GM21576 (cell line): Measurements from ENCODE around the gene ENAM.
"Not testable (repeated sequence)": the region's sequence is repeated elsewhere in the genome, so short reads cannot be mapped to it uniquely, and the experiment has no call there.

ENCODE experiments used
- ATAC-seq: cut with Tn5 transposase; IDR thresholded peaks from one replicate; pipeline ENCODE4 v1.9.1; 2021; ENCODE audit warnings: mild to moderate bottlenecking, moderate library complexity; ENCODE audit not compliant: unreplicated experiment

The ENAM gene

DNA sequence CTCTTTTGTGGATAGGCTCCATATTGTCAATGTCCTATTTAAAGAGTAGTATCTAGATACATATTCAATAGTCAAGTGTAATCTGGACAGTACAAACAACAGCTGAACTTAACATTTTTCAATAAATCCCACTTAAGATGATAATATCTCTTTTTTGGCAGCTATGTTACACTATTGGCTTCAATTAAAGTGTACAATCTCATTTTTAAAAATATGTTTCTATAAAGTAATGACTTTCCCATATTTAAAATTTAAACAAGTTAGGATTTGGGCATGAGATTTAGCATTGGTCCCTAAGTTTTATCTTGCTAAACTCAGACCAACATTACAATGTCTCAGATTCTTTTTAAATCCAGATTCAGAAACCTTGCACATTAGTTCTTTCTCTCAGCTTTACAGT lies 45.6 kb downstream of the ENAM start:
- ATAC-seq, result no peak

DNA sequence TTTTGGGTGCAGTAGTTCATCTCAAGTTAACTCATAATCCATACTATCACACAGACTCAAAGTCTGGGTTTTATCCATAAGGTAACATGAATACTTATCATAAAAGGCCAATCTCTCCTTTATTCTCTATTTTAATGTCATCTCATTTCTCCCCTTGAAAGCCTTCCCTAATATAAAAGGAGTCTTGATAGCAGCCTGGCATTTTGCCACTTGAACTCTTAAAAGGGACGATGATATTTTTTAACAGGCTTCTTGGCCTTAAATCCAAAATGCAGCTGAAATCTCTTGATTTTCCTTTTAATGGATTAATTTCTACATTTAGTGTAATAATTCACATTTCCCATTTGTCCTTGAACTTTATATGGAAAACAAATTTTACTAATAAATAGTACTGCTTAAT lies 46.2 kb downstream of the ENAM start:
- no peak for ATAC-seq

DNA sequence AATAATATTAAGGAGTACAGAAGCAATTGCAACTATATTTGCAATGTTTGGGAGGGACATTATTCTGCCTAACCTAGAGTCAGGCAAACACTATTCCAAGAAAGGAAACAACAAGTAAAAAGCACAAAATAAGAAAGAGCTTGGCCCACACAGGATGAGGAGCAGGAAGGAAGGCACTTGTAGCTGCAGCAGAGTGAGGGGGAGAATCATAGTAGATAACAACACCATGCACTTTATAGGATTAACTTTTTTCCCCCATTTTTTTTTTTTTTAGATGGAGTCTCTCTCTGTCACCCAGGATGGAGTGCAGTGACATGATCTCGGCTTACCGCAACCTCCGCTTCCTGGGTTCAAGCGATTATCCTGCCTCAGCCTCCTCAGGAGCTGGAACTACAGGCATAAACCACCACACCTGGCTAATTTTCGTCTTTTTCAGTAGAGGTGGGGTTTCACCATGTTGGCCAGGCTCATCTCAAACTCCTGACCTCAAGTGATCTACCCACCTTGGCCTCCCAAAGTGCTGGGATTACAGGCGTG lies 48.1 kb downstream of the ENAM start:
- ATAC-seq, result no peak

DNA sequence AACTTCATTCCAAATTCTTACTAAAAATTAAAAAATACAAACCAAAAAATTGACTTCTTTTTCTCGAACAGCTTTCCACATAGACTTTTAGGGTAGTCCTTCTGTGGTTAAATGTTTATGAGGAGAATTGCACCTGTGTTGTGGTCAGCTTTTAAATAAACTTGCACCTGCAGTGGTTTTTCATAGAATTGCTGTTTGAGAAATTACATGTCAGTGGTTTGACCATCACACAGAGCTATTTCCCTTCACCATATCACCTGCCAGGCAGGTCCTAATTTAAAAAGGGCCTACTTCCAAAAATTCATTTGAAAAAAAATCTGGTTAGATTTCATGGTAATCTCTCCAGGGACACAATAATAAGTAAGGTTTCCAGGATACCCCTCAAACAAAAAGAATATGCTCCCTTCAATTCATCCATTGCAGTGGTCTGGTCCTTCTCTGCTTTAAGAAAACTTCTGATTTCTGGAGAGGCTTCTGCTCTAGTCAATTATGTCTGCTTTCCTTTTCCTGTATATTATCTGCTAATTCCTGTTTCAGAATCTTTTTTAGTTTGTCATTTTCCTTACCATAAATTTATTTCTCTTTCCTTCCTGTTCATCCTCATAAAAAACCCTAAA lies 49.9 kb downstream of the ENAM start:
- peak; percentile 75 for ATAC-seq

DNA sequence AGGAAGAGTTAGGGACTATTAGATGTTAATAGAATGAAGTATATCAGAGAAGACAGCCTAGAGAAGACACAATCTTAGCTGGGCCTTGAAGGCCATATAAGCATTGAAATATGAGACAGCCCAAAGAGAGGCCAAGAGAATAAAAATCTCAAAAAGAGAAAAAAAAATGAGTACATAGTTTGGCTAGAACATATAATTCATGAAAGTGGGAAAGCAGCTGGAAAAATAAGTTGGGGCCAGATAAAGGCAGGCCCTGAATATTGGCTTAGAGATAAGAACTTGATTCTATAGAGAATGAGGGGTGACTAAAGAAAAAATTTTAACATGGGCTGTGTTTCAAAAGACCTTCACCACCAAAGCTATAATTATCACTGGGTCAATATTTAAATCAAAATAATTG lies 52.4 kb downstream of the ENAM start:
- ATAC-seq, result no peak

DNA sequence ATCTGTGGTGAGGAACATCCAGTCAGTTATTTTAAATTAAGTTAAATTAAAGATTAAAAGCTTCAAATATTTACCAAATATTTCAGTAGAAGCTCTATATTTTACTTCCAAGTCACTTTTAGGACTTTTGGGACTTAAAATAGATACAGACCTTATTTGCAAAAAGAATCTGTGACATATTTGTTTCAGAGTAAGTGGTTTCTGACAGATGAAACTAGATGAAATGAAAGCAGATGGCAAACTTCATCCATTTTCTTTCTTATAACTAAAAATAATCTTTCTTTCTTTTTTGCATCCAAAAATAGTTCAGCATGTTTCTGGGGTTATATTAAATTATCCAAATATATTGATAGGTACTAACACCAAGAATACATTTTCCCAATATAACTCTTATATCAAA lies 53.2 kb downstream of the ENAM start:
- ATAC-seq, result peak; percentile 52

DNA sequence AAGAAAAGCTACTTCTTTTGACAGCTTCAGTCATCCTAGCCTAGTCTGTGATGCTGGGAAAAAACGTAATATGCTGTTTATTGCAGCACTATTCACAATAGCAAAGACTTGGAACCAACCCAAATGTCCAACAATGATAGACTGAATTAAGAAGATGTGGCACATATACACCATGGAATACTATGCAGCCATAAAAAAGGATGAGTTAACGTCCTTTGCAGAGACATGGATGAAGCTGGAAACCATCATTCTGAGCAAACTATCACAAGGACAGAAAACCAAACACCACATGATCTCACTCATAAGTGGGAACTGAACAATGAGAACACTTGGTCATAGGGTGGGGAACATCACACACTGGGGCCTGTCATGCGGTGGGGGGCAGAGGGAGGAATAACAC lies 53.6 kb downstream of the ENAM start:
- ATAC-seq, result not testable (repeated sequence)

DNA sequence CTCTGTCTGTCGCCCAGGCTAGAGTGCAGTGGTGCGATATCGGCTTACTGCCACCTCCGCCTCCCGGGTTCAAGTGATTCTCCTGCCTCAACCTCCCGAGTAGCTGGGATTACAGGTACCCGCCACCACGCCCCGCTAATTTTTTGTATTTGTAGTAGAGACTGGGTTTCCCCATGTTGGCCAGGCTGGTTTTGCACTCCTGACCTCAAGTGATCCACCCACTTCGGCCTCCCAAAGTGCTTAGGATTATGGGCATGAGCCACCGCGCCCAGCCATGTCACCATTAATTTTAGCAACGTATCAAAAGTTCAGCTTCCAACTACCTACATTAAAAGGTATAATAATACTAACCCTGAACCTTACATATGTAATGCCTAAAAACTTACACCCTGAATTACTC lies 58.8 kb downstream of the ENAM start:
- ATAC-seq, result peak; percentile 4

DNA sequence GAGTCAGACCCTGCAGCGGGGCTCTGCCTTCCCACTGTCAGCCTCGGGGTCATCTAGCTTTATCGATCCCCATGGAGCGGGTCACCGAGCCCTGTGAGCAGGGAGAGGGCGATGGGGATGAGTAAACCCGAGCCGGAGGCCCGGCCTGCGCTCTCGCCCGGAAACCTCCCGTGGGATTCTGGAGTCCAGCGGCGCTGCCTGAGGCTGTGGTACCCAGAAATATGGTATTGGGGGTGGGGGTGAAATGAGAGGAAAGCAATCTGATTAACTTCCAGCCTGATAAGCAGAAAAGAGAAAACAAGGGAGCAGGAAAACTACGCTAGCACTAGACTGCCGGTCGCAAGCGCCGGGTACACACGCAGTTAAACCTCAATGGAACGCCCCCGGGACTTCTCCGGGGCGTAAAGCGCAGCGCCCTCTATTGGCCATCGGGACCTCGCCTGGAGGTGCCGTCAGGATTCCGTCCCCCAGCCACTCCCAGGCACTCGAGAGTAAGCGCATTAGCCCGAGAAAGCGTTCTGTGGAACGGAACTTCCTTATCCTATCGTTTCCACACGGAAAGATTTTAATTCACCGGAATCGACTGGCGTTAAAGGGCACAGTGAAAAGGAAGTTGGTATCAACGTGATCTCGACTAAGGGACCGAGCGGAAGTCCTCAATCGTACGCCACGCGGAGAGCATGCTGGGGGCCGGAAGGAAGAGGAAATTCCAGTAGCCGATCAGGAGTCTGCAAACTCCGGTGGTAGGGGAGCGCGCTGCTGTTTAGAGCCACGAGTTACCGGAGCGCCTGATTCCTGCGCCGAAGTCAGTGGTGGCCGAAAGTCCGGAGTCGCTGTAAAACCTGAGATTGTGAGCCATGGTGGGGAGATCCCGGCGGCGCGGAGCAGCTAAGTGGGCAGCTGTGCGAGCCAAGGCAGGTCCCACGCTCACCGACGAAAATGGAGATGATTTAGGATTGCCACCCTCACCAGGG lies 59.6 kb downstream of the ENAM start, which contains the start of gene UTP3:
Gene UTP3 (plus strand): TSS at position 712 of the 974 bp plus-strand sequence. CDS start 146 bp downstream, at position 858.
- ATAC-seq, result peak; percentile 90

DNA sequence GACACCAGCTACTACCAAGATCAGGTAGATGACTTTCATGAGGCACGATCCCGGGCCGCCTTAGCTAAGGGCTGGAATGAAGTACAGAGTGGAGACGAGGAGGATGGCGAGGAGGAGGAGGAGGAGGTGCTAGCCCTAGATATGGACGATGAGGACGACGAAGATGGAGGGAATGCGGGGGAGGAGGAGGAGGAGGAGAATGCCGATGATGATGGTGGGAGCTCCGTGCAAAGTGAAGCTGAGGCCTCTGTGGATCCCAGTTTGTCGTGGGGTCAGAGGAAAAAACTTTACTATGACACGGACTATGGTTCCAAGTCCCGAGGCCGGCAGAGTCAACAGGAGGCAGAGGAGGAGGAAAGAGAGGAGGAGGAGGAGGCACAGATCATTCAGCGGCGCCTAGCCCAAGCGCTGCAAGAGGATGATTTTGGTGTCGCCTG lies 60.3 kb downstream of the ENAM start:
- ATAC-seq, result peak; percentile 4

DNA sequence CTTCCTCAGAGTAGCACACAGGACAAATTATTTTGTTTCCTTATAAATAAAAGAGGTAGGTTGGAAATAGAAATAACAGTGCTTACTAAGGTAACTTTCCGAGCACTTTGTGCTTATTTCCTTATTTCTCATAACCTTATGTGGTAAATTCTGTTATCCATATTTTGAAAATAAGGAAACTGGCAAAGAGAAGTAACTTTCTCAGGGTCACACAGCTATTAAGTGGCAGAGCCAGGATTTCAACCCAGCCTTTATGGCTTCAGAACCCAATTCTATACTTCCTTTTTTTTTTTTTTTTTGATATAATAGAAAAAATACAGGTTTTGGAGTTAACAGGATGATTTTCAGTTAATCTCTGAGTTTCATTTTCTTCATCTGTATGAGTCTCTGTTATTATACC lies 63.1 kb downstream of the ENAM start:
- ATAC-seq, result no peak

DNA sequence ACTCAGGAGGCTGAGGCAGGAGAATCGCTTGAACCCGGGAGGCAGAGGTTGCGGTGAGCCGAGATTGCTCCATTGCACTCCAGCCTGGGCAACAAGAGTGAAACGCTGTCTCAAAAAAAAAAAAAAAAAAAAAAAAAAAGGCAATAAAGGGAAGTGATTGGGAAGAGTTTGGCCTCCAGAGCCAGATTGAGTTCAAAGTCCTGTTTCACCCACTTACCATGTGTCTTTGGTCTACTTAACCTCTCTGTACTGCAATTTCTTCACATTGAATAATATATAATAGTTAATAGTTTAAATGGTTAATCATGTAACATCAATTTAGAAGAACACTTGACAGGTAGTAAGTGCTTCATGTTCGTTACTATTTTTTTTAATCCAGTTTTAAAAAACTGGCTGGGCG lies 66.1 kb downstream of the ENAM start:
- not testable (repeated sequence) for ATAC-seq
